HG03064 (cell line): Measurements from ENCODE around the gene KRTAP2-4.
"Not testable (repeated sequence)": the region's sequence is repeated elsewhere in the genome, so short reads cannot be mapped to it uniquely, and the experiment has no call there.

ENCODE experiments used
- ATAC-seq: cut with Tn5 transposase; IDR thresholded peaks from one replicate; pipeline ENCODE4 v1.9.1; 2021; ENCODE audit warnings: low read depth; ENCODE audit not compliant: unreplicated experiment

Gene KRTAP2-4, protein sequence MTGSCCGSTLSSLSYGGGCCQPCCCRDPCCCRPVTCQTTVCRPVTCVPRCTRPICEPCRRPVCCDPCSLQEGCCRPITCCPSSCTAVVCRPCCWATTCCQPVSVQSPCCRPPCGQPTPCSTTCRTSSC

DNA sequence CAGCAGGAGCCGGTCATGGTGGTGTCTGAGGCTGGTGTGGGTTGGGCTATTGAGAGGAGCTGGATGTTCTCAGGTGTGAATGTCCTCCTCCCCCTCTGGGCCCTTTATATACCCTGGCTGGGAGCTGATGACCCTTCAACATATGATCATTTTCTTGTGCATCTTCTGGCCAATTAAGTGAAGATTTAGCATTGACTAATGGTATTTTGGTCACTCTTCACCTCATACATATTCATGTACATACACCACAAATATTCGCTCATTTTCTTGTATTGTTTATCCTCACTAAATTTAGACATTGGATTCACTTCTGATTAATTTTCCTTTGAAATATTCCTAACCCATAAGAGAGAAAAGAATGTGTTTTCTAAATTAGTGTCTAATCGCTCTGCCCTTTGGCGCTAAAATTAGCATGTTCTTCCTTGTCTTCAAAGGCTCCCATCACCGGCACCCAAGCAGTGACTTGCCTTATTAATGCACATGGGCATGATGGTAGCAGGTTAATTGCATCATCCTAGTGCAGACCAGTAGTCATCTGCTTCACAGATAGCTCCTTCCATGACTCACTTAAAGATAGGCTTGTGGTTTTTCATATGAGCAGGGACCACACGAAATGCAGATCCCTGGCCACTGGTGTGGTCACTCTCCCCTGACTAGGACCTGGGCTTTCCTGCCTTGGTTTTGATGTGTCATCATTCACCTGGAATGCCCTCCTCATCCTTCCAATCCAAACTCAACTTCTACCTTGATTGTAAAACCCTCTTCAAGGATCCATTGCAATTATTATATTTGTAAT lies at the start of gene KRTAP2-4:
Gene KRTAP2-4, minus strand, starts transcription at position 51 of the 796 bp plus-strand sequence. Its CDS starts 34 bp downstream, at position 17.
- ATAC-seq = no peak

GRCh38 chr17:41111151-41111885 lies 45.6 kb upstream of the KRTAP2-4 start:
- no peak for ATAC-seq

- not testable (repeated sequence) for ATAC-seq
Measured at GRCh38 chr17:41108728-41109386, 43.2 kb upstream of the KRTAP2-4 start.

- no peak for ATAC-seq
Measured at GRCh38 chr17:41107941-41108450, 42.3 kb upstream of the KRTAP2-4 start.

DNA sequence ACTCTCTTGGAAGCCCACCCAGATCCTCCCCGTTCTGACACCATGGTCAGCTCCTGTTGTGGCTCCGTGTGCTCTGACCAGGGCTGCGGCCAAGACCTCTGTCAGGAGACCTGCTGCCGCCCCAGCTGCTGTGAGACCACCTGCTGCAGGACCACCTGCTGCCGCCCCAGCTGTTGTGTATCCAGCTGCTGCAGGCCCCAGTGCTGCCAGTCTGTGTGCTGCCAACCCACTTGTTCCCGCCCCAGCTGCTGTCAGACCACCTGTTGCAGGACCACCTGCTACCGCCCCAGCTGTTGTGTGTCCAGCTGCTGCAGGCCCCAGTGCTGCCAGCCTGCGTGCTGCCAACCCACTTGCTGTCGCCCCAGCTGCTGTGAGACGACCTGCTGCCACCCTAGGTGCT lies 39.7 kb upstream of the KRTAP2-4 start, which contains the start of gene KRTAP4-9:
Gene KRTAP4-9, plus strand, starts transcription at position 43 of the 400 bp plus-strand sequence. Its CDS starts 0 bp downstream, at position 43.
- not testable (repeated sequence) for ATAC-seq

DNA sequence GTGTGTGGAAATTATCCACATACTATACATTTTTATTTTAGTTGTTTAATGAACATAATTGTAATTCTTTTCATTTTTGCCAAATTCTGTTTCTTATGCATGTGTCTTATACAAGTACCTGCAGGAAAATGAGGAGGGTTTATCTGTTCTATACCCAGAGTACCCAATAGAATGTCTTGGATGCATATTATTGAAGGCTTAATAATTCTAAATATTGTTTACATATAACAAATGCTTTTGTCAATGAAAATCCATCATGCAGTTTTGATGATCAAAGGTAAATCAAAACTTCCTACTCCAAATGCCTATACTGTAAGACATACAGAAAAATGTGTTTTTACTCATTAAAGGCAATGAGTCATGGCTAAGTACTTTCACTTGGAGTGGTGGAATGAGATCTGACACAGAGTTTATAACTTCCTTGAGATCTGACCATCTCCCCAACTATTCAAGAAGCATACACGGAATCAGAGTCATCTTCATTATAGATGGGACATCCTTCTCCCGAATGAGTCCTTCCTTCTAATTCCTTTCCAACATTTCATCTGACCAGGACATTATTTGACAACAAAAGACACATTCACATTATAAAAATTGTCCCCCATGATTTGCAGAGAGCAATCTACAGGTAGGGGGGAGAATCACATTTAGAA lies 38.8 kb upstream of the KRTAP2-4 start:
- ATAC-seq = not testable (repeated sequence)

DNA sequence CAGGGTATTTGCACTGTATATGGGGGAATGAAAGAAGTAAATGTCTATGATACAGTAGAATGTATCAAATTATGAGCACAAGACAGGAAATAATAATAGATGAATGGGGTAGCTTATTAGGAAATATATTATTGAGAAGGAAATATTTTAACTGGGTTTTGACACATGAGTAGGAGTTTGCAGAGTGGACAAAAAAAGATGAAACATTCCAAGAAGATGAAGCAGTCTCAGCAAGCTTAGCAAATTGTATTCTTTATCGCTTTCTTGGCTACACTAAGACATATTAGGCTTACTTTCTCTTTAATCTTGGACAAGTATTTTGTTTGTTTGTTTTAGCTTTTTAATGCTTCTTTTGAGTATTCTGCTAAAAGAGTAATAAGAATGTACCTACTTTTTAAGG lies 38.2 kb upstream of the KRTAP2-4 start:
- no peak for ATAC-seq

DNA sequence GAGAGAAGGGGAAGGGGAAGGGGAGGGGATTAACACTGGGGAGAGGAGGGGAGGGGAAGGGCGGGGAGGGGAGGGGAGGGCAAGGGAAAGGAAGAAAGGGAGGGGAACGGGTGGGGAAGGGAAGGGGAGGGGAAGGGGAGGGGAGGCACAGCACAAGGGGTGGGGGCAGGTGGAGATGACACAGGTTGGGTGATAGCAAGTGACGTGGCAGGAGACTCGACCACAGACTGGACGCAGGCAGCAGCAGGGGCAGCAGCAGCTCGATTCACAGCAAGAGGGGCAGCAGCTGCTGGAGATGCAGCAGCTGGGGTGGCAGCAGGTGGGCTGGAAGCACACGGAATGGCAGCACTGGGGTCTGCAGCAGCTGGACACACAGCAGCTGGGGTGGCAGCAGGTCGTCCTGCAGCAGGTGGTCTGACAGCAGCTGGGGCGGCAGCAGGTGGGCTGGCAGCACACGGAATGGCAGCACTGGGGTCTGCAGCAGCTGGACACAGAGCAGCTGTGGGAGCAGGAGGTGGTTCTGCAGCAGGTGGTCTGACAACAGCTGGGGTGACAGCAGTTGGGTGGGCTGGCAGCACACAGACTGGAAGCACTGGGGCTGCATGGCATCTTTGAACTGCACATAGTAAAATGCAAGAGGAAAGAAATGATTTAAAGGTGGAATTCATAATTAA lies 36.0 kb upstream of the KRTAP2-4 start, which contains the start of gene KRTAP4-16:
Gene KRTAP4-16, minus strand, starts transcription at position 624 of the 674 bp plus-strand sequence. Its CDS starts 0 bp downstream, at position 624.
- ATAC-seq = no peak

- ATAC-seq = not testable (repeated sequence)
Measured at GRCh38 chr17:41099682-41100480, 34.2 kb upstream of the KRTAP2-4 start.

GRCh38 chr17:41098481-41098880 lies 32.8 kb upstream of the KRTAP2-4 start:
- no peak for ATAC-seq

DNA sequence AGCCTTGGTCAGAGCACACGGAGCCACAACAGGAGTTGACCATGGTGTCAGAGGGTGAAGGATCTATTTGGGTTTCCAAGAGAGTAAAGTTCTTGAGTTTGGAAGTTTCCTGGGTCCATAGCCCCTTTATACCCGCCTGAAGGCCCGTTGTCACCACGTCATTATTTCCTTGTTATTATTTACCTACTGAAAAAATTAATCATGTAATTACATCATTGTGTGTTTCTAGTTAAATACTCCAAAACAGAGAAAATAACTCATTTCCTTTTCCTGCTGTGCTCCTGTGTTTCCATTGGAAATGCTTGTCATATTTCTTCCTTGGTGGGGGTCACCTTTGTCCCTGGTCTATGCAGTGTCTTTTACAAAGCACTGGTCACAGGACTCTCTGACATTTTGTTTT lies 32.4 kb upstream of the KRTAP2-4 start, which contains the start of gene KRTAP4-8:
Gene KRTAP4-8, minus strand, starts transcription at position 101 of the 400 bp plus-strand sequence. Its CDS starts 58 bp downstream, at position 43.
- ATAC-seq = no peak

DNA sequence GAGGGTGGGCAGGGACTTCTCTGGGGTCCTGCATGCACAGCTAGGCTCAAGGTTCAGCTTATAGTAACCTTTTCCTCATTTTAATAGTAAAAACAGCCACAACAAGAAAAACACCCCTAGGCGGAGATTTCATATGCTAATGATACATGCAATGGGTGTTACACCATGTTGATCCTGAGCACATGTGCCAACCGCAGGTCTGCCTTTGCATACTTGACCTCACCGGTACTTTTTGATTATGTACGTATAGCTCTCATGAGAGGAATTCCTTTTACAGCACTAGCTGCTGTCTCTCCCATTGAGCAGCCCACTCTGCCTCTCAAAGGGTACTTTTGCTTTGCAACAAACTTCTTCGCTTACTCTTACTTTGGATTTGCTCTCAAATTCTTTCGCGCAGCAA lies 30.4 kb upstream of the KRTAP2-4 start:
- no peak for ATAC-seq

DNA sequence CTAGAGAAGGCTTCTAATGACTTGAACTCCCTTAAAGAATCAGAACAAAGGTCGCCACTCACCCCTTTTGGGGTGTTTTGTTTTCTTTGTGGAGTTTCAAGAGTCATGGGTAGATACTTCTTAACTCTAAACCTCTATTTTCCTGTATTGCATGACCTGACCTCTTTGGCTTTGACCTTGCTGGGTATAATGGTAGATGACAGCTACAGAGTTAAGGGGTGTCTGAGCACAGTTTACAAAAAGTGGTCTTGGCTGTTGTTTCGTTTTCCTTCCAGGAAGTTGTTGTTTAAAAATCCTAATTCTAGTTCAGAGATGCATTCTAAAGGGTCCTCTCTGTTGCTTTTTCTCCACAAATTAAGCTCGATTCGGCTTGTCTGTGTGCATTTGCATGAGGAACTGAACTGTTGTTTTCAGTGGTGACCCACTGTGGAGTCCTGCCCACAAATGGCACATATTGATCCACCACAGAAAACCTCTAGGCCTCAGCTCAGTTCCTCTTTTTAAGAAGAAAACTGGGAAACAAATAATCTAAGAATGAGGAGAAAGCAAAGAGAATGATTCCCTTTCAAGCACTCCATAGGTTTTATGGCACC lies 23.2 kb upstream of the KRTAP2-4 start:
- not testable (repeated sequence) for ATAC-seq

- not testable (repeated sequence) for ATAC-seq
Measured at GRCh38 chr17:41084100-41084856, 18.6 kb upstream of the KRTAP2-4 start, which contains the start of gene KRTAP4-7. KRTAP4-7 (plus strand) TSS chr17:41084150; CDS start chr17:41084207, 57 bp downstream.

DNA sequence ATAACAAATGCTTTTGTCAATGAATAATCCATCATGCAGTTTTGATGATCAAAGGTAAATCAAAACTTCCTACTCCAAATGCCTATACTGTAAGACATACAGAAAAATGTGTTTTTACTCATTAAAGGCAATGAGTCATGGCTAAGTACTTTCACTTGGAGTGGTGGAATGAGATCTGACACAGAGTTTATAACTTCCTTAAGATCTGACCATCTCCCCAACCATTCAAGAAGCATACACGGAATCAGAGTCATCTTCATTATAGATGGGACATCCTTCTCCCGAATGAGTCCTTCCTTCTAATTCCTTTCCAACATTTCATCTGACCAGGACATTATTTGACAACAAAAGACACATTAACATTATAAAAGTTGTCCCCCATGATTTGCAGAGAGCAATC lies 17.7 kb upstream of the KRTAP2-4 start:
- not testable (repeated sequence) for ATAC-seq

- no peak for ATAC-seq
Measured at GRCh38 chr17:41082626-41083025, 16.9 kb upstream of the KRTAP2-4 start.

- no peak for ATAC-seq
Measured at GRCh38 chr17:41076788-41077187, 11.1 kb upstream of the KRTAP2-4 start.
